HepG2 (cell line): ENCODE data around the gene CCT5. TPM values are rescaled to one million over a fixed set of nuclear protein-coding genes. Genes with fewer than 3 reads are reported as not detected.

Experiments used
- ARID5B ChIP-seq: IDR thresholded peaks from 2 replicates; pipeline ENCODE4 v1.4.0; 2020; ENCODE audit warnings: mild to moderate bottlenecking, missing genetic modification reagents
- CHD2 ChIP-seq: IDR thresholded peaks from 2 replicates; pipeline ENCODE4 v1.6.1; 2011; ENCODE audit warnings: low read depth, low read length, improper control_type of control experiment
- CREB1 ChIP-seq, 2 experiments: fragments of 450-650 bp in 1 of 2; IDR thresholded peaks; 2 replicates each; pipeline ENCODE4 v1.6.1; 2016 to 2017; ENCODE audit warnings: control low read depth in 1 of 2, mild to moderate bottlenecking in 1 of 2, missing compliant biosample characterization in 1 of 2, missing genetic modification characterization in 1 of 2
- CREB3 ChIP-seq: sonication (generic); formaldehyde crosslinking; IDR thresholded peaks from 2 replicates; pipeline ENCODE4 v1.5.0; 2020; ENCODE audit warnings: missing genetic modification reagents
- HOXA5 ChIP-seq: sonication (generic); formaldehyde crosslinking; IDR thresholded peaks from 2 replicates; pipeline ENCODE4 v1.4.0; 2020; ENCODE audit warnings: missing genetic modification reagents
- MAX ChIP-seq: IDR thresholded peaks from 2 replicates; pipeline ENCODE4 v1.6.1; 2012; ENCODE audit warnings: inconsistent platforms
- NFIC ChIP-seq: IDR thresholded peaks from 2 replicates; pipeline ENCODE4 v1.6.1; 2012; ENCODE audit warnings: mild to moderate bottlenecking, low read length, inconsistent platforms
- NR2C2 ChIP-seq: sonication (generic); formaldehyde crosslinking; IDR thresholded peaks from 2 replicates; pipeline ENCODE4 v1.4.0; 2020; ENCODE audit warnings: missing genetic modification reagents, mild to moderate bottlenecking, moderate library complexity, borderline replicate concordance
- PRPF4 ChIP-seq: fragments of 200-400 bp; formaldehyde crosslinking; IDR thresholded peaks from 2 replicates; pipeline ENCODE4 v1.6.1; 2016; ENCODE audit warnings: low read length, low read depth; ENCODE audit not compliant: poor library complexity, severe bottlenecking
- STAT6 ChIP-seq: sonication (generic); formaldehyde crosslinking; IDR thresholded peaks from 2 replicates; pipeline ENCODE4 v1.4.0; 2020; ENCODE audit warnings: missing genetic modification reagents, mild to moderate bottlenecking, borderline replicate concordance
- TBX2 ChIP-seq: sonication (generic); formaldehyde crosslinking; IDR thresholded peaks from 2 replicates; pipeline ENCODE4 v1.5.0; 2020; ENCODE audit warnings: missing genetic modification reagents, mild to moderate bottlenecking, borderline replicate concordance
- TCF7L2 ChIP-seq: IDR thresholded peaks from 2 replicates; pipeline ENCODE4 v1.6.1; 2011; ENCODE audit warnings: mild to moderate bottlenecking, low read depth, low read length, moderate library complexity
- U2AF2 ChIP-seq: fragments of 200-400 bp; formaldehyde crosslinking; IDR thresholded peaks from 2 replicates; pipeline ENCODE4 v1.6.1; 2017; ENCODE audit warnings: low read depth, mild to moderate bottlenecking, low read length
- ZBTB20 ChIP-seq: sonication (generic); formaldehyde crosslinking; IDR thresholded peaks from 2 replicates; pipeline ENCODE4 v1.8.1; 2023; ENCODE audit warnings: missing genetic modification reagents, low read depth, mild to moderate bottlenecking, borderline replicate concordance
- ZBTB7B ChIP-seq: sonication (generic); formaldehyde crosslinking; IDR thresholded peaks from 2 replicates; pipeline ENCODE4 v1.4.0; 2020; ENCODE audit warnings: missing genetic modification reagents
- ZMYM2 ChIP-seq: sonication (generic); formaldehyde crosslinking; IDR thresholded peaks from 2 replicates; pipeline ENCODE4 v1.8.0; 2022; ENCODE audit warnings: mild to moderate bottlenecking, missing genetic modification reagents
- ZNF34 ChIP-seq: sonication (generic); formaldehyde crosslinking; IDR thresholded peaks from 2 replicates; pipeline ENCODE4 v1.4.0; 2020; ENCODE audit warnings: mild to moderate bottlenecking, missing genetic modification reagents, borderline replicate concordance
- polyA plus RNA-seq, 8 experiments: library from polyadenylated mRNA; depleted of rRNA in 3 of 8; stranded (reverse) in 7 of 8; unstranded in 1 of 8; fragments of >200 nt; fragmentation: Illumina TruSeq in 4 of 8; extraction: Trizol in 4 of 8; gene quantifications; 2 replicates each; pipeline versions ENCODE4 v1.2.1 to v1.2.3, GENCODE V29; 2011 to 2016; ENCODE audit warnings: low read depth in 4 of 8, missing spikeins in 1 of 8, mixed read lengths in 1 of 8; ENCODE audit not compliant: insufficient read depth in 1 of 8
- total RNA-seq, 5 experiments: library from RNA; depleted of rRNA; stranded (reverse); fragments of >200 nt; fragmentation: Illumina TruSeq; extraction: Trizol; gene quantifications; 2 replicates each; pipeline ENCODE4 v1.2.3, GENCODE V29; 2016; ENCODE audit warnings: low read depth in 1 of 5

CCT5 gene
- total and polyA plus RNA-seq, 2 of the 13 experiments (the other 11 are each of a cell fraction or from before 2014, with no cell fraction given) = 319 to 708 TPM

- peak; percentile 95 for TF ChIP-seq NR2C2 (CRISPR knock-in tag)
- TF ChIP-seq MAX = peak; percentile 92; the same call in 1 of the 2 replicates
- no peak for TF ChIP-seq ZBTB20 (CRISPR knock-in tag)
- no peak for TF ChIP-seq U2AF2
- TF ChIP-seq ZNF34 (CRISPR knock-in tag) = no peak
- TF ChIP-seq CREB3 = no peak
- TF ChIP-seq ZBTB7B (CRISPR knock-in tag) = 0 out of 2 replicates have a peak, but pooled peaks have one; percentile 34
- TF ChIP-seq NFIC = peak; percentile 72; the same call in 1 of the 2 replicates
- TF ChIP-seq CHD2 = no peak
- TF ChIP-seq TBX2 (CRISPR knock-in tag) = no peak; the same call in 1 of the 2 replicates
- peak; percentile 81; the same call in 1 of the 2 replicates for TF ChIP-seq HOXA5 (CRISPR knock-in tag)
- no peak for TF ChIP-seq PRPF4
- TF ChIP-seq ARID5B (CRISPR knock-in tag) = peak; percentile 47; the same call in 1 of the 2 replicates
- no peak for TF ChIP-seq CREB1 (IDR thresholded peaks at IDR 0.05)
- no peak for TF ChIP-seq CREB1 (CRISPR knock-in tag; IDR thresholded peaks at IDR 0.05)
- TF ChIP-seq TCF7L2 = no peak
- no peak for TF ChIP-seq ZMYM2 (CRISPR knock-in tag)
- no peak for TF ChIP-seq STAT6 (CRISPR knock-in tag)
These were observed at the start of gene CCT5 (continued) for GRCh38 chr5:10249948-10250805.
